ENCODE data around the gene DPP8. TPM values are rescaled to one million over a fixed set of nuclear protein-coding genes. Genes with fewer than 3 reads are reported as not detected.

Gene DPP8
- polyA plus RNA-seq, 1 donor from 2014 or later, result 18.6 TPM

- no peak for TF ChIP-seq POLR2AphosphoS5 (IDR thresholded peaks at IDR 0.05)
- no peak for TF ChIP-seq MXI1 (conservative IDR thresholded peaks at IDR 0.05; ENCODE audit: poor library complexity, severe bottlenecking)
- no peak for TF ChIP-seq REST (IDR thresholded peaks at IDR 0.05; ENCODE audit: borderline replicate concordance)
- TF ChIP-seq RAD21 (conservative IDR thresholded peaks at IDR 0.05), result no peak
- TF ChIP-seq CTCF (IDR thresholded peaks at IDR 0.05; ENCODE audit: poor library complexity, severe bottlenecking), result no peak
- no peak for TF ChIP-seq EP300 (conservative IDR thresholded peaks at IDR 0.05; ENCODE audit: poor library complexity, severe bottlenecking)
- TF ChIP-seq EZH2 (IDR thresholded peaks at IDR 0.05; ENCODE audit: borderline replicate concordance, insufficient read depth, low read length, poor library complexity, severe bottlenecking), result no peak
- no peak for TF ChIP-seq TAF1 (IDR thresholded peaks at IDR 0.05; ENCODE audit: low read depth)
- no peak for TF ChIP-seq SMC3 (conservative IDR thresholded peaks at IDR 0.05; ENCODE audit: poor library complexity)
- Histone ChIP-seq H2AFZ (ENCODE audit: low read depth, low read length) (no peak overlapping the region), H3K27me3 (ENCODE audit: insufficient read depth, low read depth, low read length) (peaks cover 3% of the 10 kb centered on the region), H3K9me3 (ENCODE audit: low read length) (no peaks in the 10 kb centered on the region), H3K4me3 (ENCODE audit: low read length) (no peak overlapping the region), H3K9me2 (ENCODE audit: insufficient read depth, low read length) (no peaks in the 10 kb centered on the region), H3K27ac (ENCODE audit: low read length) (no peak overlapping the region), H3K79me2 (replicated peaks; ENCODE audit: insufficient read depth, low read length) (peaks cover 10% of the 10 kb centered on the region), H3K4me2 (ENCODE audit: low read length) (no peak overlapping the region), H3K36me3 (ENCODE audit: insufficient read depth, low read length) (no peaks in the 10 kb centered on the region), H3K9ac (ENCODE audit: low read length) (no peak overlapping the region), H4K20me1 (ENCODE audit: insufficient read depth) (no peaks in the 10 kb centered on the region), H3F3A (ENCODE audit: insufficient read depth, low read length, poor library complexity, severe bottlenecking) (no peaks in the 10 kb centered on the region)
Observed at GRCh38 chr15:65418596-65418995, 98.9 kb downstream of the DPP8 start.

GRCh38 chr15:65416845-65417416 is 100.6 kb downstream of the DPP8 start:
- Histone ChIP-seq H3F3A (ENCODE audit: insufficient read depth, low read length, poor library complexity, severe bottlenecking) (no peaks in the 10 kb centered on the region), H3K27me3 (ENCODE audit: insufficient read depth, low read depth, low read length) (no peaks in the 10 kb centered on the region), H3K9me3 (ENCODE audit: low read length) (no peaks in the 10 kb centered on the region), H3K4me2 (ENCODE audit: low read length) (no peak overlapping the region), H3K9ac (ENCODE audit: low read length) (no peak overlapping the region), H3K4me3 (ENCODE audit: low read length) (no peak overlapping the region), H3K36me3 (ENCODE audit: insufficient read depth, low read length) (no peaks in the 10 kb centered on the region), H2AFZ (ENCODE audit: low read depth, low read length) (no peak overlapping the region), H3K27ac (ENCODE audit: low read length) (no peak overlapping the region), H3K9me2 (ENCODE audit: insufficient read depth, low read length) (no peaks in the 10 kb centered on the region), H3K79me2 (replicated peaks; ENCODE audit: insufficient read depth, low read length) (peaks cover 15% of the 10 kb centered on the region), H4K20me1 (ENCODE audit: insufficient read depth) (no peaks in the 10 kb centered on the region)
- no peak for TF ChIP-seq MXI1 (conservative IDR thresholded peaks at IDR 0.05; ENCODE audit: poor library complexity, severe bottlenecking)
- TF ChIP-seq RAD21 (conservative IDR thresholded peaks at IDR 0.05), result no peak
- no peak for TF ChIP-seq REST (IDR thresholded peaks at IDR 0.05; ENCODE audit: borderline replicate concordance)
- no peak for TF ChIP-seq EP300 (conservative IDR thresholded peaks at IDR 0.05; ENCODE audit: poor library complexity, severe bottlenecking)
- no peak for TF ChIP-seq EZH2 (IDR thresholded peaks at IDR 0.05; ENCODE audit: borderline replicate concordance, insufficient read depth, low read length, poor library complexity, severe bottlenecking)
- TF ChIP-seq POLR2AphosphoS5 (IDR thresholded peaks at IDR 0.05), result no peak
- no peak for TF ChIP-seq CTCF (IDR thresholded peaks at IDR 0.05; ENCODE audit: poor library complexity, severe bottlenecking)
- no peak for TF ChIP-seq SMC3 (conservative IDR thresholded peaks at IDR 0.05; ENCODE audit: poor library complexity)
- TF ChIP-seq TAF1 (IDR thresholded peaks at IDR 0.05; ENCODE audit: low read depth), result no peak
